Measurements from ENCODE around the gene ADGRD2.

The ADGRD2 gene

DNA sequence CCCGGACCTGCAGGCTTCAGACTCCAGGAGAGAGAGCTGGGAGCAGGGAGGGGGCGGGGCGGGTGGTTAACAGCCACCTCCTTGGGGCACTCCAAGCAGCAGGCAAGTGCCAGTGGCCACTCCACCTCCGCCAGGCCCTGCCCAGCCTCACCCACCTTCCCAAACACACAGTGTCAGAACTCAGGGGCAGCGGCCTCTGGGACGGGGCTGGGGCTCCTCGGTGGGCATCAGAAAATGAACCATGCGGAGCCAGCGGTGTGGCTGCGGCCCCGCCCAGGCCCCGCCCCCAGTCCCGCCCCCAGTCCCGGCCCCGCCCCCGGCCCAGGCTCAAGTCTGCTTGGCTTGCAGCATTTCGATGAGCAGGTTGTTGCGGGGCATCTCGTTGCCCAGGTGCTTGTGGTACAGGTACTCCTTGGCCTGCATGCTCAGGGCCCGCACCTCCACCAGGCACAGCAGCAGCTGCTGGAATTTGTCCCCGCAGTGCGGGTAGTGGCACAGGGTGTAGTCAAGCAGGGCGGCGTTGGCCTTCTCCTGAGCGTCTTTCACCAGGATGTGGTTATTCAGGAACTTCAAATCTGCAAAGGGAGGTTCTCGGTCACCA lies 32.3 kb downstream of the ADGRD2 start:
- no peak for DNase-seq

GRCh38 chr9:124483481-124483880 lies 33.2 kb downstream of the ADGRD2 start:
- no peak for DNase-seq

DNA sequence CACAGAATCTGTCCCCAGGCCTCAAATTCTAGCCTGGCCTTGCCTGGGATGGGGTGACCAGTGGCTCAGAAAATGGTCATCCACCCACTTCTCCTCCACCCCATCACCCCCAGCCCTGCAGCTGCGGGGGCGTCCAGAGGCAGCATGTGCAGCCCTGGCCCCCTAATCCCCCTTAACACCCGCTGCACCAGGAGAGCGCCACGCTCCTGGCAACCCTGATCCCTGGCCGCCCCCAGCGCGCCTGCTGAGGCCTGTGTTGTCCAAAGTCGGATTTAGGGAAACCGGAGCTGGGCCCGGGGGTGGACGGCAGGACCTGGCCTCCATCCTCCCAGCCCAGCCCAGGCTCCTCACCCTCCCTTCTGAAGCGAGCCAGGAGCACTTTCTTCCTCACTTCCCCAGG lies 35.0 kb downstream of the ADGRD2 start:
- no peak for DNase-seq

DNA sequence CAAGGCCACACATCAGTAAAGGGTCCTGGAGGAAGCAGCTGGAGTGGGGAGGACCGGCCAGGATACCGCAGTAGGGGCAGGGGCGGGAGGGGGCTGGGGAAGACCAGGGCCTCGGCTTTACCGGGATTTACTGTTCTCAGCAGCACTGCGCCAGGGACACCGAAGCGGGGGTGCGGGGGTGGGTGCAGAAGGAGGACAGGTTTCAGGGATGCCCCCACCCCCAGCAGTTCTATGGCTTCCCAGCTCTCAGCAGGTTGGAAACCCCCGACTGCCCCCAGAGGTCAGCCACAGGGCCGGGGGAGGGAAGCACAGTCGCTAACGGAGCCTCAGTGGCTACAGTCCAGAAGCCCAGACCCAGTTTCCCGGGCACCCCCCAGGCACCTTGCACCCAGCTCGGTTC lies 35.7 kb downstream of the ADGRD2 start:
- no peak for DNase-seq

GRCh38 chr9:124486778-124487259 lies 36.6 kb downstream of the ADGRD2 start:
- no peak for DNase-seq

DNA sequence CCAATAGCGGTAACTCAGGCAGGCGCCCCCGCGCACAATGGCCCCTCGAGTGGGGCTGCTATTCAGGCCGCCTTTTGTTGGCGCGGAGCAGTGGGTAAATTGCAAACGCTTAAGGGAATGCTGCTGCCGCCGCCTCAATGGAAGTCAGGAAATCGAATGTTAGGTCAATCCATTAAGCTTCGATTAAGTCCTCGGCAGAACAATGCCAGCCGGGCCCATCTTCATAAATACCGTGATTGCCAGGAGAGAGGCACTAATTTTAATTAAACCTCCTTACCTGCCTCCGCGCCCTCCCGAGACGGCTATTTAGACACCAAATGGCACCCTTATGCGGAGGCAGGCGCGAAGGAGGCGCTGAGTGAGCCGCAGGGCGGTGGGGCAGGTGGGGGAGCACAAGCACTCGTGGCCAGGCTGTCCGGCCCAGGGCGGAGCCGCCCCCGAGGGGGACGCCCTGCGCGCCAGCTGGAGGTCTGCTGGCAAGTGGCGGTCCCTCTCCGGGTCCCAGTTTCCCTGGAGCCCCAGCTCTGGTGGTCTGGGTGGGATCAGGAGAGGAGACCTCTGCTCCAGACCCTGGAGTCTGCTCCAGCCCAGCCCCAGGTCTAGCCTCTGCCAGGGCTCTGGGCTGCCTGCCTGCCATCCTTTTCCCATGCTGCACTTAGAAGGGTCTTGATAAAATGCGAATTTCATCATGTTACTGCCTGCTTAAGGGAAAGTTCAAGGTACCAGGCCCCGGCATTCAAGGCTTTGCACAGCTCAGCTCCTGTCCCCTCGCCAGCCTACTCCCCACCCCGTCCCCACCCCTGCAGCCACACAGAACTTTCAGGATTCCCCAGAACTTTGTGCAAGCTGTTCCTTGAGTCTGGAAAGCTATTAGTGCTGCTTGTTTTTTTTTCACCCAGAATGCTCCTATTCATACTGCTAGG lies 37.3 kb downstream of the ADGRD2 start:
- DNase-seq: no peak

- DNase-seq: no peak
Measured at GRCh38 chr9:124488641-124489210, 38.5 kb downstream of the ADGRD2 start.

DNA sequence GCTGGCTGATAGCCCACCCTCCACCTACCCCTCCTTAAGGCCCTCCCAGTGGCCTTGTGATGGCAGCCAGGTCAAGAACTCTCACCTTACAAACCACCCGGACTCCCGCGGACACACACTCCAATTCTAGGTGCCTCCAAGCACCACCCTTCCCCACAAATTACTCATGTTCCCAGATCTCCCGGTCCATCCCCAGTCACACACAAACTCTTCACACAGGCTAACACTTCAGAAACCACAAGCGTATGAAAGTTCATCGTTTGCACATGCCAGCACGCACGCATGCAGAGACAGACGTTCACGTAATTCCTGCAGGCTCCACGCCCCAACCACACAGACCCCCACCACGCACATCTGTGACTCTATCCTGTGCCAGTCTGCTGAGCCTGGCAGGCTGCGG lies 39.0 kb downstream of the ADGRD2 start:
- DNase-seq: no peak

DNA sequence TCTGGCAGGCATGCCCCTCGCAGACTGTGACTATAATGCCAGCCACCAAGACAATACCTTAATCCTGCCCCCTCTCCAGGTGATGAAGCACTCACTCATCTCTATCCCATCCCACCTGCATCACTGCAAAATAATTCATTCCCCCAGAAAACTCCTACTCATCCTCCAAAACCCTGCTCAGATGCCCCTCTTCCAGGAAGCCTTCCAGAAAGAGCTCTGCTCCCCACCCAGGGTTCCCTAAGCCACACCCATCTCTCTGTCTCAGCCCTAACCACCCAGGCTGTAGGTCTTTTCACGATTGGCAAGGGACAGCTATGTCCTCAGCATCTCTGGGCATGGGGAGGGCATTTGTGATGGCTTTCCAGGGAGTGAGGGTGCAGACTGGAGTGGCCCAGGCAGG lies 39.8 kb downstream of the ADGRD2 start:
- no peak for DNase-seq

GRCh38 chr9:124491049-124491975 lies 41.1 kb downstream of the ADGRD2 start:
- no peak for DNase-seq

DNA sequence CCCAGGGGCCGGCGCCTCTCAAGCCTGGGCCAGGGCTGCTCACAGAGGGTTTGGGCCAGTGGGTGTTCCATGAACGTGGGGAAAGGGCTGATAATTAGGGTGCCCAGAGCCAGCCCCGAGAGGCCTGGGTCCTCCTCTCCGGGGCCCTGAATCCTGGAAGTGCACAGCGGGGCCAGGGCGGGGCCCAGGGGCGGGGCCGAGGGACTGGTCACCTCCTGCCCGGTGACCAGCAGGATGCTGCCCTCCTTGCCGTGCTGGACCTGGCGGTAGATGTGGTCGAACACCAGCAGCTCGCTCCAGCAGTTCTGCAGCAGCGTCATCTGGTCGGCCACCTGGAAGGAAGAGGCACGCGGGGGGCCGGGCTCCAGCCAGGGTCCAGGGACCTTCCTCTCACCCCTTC lies 42.6 kb downstream of the ADGRD2 start:
- no peak for DNase-seq

DNA sequence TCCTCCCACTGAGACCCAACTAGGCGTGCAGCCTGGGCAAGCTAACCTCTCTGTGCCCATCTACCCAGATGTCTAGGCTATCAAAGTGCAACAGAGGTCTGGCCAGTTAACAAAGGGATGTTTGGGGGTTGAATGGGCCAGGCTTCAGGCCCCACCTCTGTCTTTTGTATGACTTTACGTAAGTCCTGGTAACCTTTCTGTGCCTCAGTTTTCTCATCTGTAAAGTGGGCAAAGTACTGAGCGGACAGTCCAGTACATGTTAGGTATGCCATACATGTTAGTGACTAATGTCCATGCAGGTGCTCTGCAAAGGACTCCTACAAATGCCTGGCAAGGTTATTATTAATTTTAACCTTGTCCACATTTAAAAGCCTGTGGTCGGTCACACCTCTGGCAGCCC lies 43.0 kb downstream of the ADGRD2 start:
- no peak for DNase-seq

GRCh38 chr9:124493794-124494479 lies 43.7 kb downstream of the ADGRD2 start:
- DNase-seq: no peak

DNA sequence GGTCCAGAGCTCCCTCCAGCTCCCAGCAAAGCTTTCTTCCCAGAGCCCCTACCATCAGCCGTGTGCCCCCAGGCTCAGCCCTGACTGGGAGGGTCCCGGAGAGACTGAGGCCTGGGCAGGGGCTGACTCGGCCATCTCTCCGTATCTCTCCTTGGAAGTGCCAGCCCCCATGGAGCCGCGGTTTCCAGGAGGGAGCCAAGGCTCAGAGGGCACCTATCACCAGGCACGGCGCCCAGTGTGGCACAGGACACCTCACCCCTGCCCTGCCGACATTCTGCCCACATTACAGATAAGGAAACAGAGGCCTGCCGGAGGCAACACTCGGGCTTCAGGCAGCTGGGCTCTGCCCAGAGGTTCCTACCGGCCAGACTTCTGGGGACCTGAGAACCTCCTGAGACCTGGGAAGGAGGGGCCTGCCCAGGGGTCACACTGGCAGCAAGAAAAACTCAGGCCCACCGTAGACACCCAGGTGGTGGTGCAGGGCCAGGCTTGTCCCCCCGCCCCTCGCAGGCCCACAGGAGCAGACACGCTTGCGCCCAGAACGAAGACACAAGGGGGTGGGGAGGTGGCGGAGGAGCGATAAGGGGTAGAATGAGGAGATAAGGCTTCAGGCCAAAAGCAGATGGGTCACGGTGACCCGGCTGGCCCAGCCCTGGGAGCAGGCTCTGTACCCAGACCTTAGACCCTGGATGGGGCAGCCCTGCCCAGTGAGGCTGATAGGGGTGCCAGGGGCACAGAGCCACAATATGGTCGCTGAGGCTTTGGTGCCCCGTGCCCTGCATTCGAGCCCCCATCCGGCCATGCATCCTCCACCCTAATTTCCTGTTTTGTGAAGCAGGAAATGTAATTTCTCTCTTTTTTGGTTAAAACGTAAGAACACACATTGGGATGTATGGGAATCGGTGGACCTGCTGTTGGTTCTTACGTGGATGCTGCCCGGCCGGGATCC lies 45.1 kb downstream of the ADGRD2 start:
- no peak for DNase-seq

- no peak for DNase-seq
Measured at GRCh38 chr9:124496075-124496449, 45.8 kb downstream of the ADGRD2 start.

- no peak for DNase-seq
Measured at GRCh38 chr9:124496463-124496862, 46.2 kb downstream of the ADGRD2 start.

DNA sequence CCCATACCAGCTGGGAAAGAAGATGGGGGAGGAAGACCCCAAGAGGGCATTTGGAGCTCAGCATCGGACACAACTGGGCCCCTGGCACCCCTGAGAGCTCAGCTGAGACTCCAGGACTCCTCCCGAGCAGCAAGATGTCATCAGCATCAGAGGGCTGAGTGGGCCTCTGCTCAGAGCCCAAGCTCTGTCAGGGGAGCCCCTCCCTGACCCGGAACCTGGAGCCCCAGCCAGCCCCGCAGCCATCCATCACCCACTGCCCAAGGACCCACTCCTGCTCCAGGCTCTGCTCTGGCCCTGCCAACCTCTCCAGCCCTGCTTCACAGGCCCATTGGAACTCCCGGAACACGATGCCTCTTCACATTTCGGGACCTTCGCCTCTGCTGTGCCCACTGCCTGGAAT lies 47.2 kb downstream of the ADGRD2 start:
- DNase-seq: no peak

DNA sequence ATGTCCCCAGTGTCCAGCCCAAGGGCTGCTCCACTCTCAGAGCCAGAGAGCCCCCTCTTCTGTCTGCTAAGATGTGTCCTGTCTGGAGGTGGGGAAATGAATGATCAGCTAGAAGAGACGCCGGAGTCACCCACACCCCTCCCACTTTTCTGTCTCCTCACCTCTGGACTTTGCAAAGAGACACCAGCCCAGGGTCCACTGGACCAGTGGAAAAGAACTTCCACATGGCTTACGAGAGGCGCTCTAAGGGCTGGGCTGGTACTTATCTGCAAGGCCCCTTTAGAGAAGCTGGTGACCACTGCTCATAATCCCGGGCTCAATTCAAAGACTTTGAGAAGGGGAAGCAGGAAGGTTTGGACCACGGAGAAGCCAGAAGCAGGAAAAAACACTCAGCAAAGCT lies 47.8 kb downstream of the ADGRD2 start:
- no peak for DNase-seq

DNA sequence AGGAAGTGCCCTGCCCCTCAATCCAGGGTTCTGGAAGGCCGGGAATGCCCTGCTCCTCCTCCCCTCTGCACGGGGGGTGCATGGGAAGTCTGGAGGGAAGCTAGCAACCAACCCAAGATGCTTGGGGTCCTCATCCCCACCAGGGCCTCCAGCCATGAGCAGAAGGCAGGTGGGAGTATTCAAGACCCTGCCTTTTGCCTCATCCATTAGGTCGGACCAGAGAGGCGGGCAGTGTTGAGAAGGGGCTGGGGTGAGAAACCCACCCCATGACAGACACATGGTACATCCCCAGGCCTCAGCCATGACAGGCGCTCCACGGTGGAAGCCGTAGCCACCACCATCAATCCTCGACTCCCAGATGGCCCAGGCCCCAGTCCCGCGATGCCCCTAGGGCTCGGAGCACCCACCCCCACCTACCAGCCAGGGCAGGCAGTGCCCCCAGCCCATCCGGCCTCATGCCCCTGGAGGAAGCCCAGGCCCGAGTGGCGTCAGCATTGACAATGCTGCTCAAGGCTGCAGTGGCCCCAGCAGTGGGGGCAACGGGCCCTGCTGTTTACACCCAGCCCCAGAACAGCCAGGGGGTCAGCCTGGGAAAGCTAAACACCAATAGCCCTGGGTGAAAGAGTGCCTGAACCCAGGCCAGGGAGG lies 48.4 kb downstream of the ADGRD2 start:
- DNase-seq: no peak

GRCh38 chr9:124499216-124499615 lies 49.0 kb downstream of the ADGRD2 start:
- no peak for DNase-seq

All from activated gamma-delta T cell treated with Interleukin-2 at 50 U/mL for 16 hours (primary cell).